ENCODE measurements around the gene GIMD1.
"Not testable (repeated sequence)": the region's sequence is repeated elsewhere in the genome, so short reads cannot be mapped to it uniquely, and the experiment has no call there.

Gene GIMD1

DNA sequence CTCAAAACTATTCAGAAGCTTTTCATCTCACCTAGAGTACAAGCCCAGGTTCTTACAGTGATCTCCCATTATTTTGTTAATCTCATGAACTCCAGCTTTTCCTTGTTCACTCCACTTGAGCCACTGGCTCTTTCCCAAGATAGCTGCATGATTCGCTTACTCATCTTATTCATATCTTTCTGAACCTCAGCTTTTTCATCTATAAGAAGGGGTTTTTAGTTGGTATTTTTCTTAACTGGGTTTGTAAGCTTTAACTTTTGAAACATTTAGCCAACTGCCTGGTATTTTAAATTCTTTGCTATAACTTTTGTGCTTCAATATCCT is 24.0 kb downstream of the GIMD1 start:
- no peak for DNase-seq

DNA sequence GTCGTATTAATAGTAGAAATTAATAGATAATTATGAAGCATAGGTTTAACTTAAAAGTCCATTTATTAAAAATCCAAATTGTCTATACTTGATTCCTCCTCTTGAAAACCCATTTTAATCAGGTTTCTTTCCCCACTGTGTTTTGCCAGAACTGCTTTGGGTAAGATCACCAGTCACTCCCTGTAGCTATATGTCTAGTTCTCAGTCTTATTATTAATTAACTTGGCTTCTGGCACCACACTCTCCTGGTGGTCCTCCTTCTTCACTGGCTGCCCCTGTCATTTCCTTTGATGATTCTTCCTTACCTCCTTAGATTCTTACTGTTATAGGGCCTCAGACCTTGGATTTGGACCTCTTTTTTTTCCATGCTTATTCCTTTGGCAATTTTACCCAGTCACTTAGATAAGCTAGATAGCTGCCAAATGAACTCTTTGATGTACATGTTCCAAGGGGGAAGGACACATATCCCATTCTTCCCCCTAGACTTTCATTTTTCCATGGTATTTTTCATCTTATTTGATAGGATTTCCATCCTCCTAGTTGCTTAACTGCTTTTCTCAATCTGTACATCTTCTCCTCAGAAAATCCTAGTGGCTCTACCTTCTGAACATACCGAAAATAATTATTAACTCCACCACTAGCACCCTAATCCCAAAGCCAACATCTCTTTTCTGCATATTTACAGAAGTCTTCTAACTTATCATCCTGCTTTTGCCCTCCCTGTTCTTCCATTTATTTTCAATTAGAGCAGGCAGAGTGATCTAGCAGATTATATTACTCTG is 24.5 kb downstream of the GIMD1 start:
- no peak for DNase-seq

GRCh38 chr4:106340774-106341173 is 27.8 kb downstream of the GIMD1 start:
- DNase-seq: peak; percentile 4

GRCh38 chr4:106339431-106339830 is 29.1 kb downstream of the GIMD1 start:
- no peak for DNase-seq

- no peak for DNase-seq
Measured at GRCh38 chr4:106338671-106339070, 29.9 kb downstream of the GIMD1 start.

GRCh38 chr4:106337916-106338315 is 30.7 kb downstream of the GIMD1 start:
- DNase-seq: no peak

- DNase-seq: no peak
Measured at GRCh38 chr4:106336618-106337017, 32.0 kb downstream of the GIMD1 start.

- DNase-seq: no peak
Measured at GRCh38 chr4:106334741-106335470, 33.7 kb downstream of the GIMD1 start.

DNA sequence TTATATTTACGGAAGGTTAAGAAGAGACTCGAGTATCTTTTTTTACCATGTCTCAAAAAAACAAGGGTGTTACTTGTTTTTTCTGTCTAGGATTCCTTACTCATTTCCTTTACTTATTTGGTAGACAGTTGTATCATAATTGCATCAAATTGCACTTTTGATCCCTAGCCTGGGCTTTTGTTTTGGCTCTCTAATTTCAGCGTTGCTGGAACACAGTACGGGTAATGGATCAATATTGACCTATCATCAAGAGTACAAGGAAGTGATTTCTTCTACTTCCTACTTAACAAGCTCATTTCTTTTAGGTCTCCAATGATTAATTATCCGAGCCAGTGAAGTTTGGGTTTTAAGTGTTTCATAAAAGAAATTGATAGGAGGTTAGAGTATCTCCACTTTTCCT is 35.4 kb downstream of the GIMD1 start:
- DNase-seq: no peak

DNA sequence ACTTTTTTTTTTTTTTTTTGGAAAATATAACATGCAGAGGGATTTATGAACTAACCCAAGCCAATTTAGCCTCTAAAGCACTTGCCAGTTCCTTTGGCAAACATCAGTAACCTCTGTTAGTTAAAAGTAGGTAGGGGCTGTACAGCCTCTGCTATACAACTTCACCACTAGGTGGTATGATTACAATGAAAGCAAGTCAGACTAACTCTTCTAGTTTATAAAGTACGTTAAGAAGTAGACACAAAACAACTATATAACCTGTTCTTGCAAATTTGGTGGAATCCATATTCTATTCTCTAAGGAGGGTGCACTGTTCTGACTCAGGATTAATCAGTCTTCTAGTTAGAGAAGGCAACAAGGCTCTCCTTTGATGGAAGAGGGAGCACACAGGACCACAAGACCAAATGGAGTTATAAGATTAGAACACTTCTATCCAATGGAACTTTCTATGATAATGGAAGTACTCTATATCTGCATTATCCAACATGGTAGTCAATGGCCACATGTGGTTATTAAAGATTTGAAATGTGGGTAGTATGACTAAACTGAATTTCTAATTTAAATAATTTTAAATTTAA is 39.4 kb downstream of the GIMD1 start:
- peak; percentile 31 for DNase-seq

DNA sequence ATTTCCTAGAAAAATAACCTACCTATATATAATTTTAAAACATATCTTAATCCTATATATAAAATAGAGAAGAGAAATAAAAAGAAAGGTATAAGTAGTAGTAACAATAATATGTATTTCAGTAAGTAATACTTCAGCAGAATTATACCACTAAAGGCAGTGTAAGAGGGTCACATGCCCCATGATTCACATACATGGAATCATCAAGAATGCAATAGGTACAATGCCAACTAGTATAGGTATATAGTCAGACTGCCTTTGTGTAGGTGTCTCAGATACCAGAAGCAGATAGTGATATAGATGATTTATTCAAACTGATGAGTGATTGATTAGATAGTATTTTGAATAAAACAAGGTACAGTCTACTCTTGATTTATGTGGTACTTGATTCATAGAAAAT is 42.8 kb downstream of the GIMD1 start:
- no peak for DNase-seq

- DNase-seq: no peak
Measured at GRCh38 chr4:106323119-106323518, 45.5 kb downstream of the GIMD1 start.

DNA sequence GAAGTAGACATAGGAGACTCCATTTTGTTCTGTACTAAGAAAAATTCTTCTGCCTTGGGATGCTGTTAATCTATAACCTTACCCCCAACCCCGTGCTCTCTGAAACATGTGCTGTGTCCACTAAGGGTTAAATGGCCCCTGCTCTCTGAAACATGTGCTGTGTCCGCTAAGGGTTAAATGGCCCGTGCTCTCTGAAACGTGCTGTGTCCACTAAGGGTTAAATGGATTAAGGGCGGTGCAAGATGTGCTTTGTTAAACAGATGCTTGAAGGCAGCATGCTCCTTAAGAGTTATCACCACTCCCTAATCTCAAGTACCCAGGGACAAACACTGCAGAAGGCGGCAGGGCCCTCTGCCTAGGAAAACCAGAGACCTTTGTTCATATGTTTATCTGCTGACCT is 46.8 kb downstream of the GIMD1 start:
- not testable (repeated sequence) for DNase-seq

DNA sequence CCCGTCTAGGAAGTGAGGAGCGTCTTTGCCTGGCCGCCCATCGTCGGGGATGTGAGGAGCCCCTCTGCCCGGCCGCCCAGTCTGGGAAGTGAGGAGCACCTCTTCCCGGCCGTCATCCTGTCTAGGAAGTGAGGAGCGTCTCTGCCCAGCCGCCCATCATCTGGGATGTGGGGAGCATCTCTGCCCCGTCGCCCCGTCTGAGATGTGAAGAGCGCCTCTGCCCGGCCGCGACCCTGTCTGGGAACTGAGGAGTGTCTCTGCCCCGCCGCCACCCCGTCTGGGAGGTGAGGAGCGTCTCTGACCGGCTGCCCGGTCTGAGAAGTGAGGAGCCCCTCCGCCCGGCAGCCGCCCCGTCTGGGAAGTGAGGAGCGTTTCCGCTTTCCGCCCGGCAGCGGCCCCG is 47.4 kb downstream of the GIMD1 start:
- not testable (repeated sequence) for DNase-seq

DNA sequence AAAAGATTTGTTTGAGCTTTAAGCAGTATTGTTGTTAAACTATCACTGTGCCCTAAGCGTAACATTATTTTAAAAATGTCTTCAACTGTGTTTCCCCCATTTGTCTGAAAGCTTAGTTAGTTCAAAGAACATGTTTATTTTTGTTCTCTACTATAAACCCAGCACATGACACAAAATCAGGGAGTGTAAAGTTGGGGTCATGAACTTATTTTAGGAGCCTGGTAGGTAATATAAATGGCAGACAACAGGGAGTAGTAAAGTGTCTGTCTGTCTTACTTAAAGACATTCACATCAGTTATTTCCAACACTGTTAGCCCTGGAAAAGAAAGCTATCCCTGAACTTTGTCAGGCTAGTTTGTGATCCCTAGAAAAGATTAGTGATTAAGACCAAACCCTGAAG is 48.3 kb downstream of the GIMD1 start:
- DNase-seq: no peak

- DNase-seq: no peak
Measured at GRCh38 chr4:106318511-106318910, 50.1 kb downstream of the GIMD1 start.

- DNase-seq: no peak
Measured at GRCh38 chr4:106317815-106318214, 50.8 kb downstream of the GIMD1 start.

DNA sequence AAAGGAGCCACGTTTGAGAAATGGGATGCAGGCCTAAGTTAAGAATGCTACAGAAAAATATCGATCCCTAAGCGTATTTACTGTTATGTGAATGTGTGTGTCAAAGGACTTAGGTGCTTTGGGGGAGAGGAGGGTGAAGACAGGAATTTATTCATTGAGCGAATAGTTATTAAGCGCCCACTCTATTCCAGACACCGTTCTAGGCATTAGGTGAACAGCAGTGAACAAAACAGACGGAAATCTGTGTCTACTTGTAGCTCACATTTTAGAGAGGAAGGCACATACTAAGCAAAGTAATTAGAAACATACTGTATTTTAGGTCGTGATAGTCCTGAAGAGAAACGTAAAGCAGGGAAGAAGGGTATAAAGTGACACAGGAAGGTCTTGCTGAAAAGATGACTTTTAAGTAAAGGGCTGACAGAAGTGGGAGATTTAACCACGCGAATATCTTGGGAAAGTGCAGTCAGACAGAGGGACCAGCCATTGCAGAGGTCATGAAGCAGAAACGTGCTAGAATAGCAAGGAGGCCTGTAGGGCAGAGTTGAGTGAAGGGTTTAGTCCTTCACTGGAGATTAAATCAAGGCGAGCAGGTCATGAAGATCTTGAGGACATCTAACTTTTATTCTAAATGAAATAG is 51.7 kb downstream of the GIMD1 start:
- DNase-seq: peak; percentile 17

GRCh38 chr4:106315968-106316772 is 52.4 kb downstream of the GIMD1 start, which contains the start of the genes AIMP1 and TBCK:
Gene AIMP1, plus strand, starts transcription at chr4:106316550. Its CDS starts 8,460 bp downstream, at chr4:106325010.
Gene TBCK, minus strand, starts transcription at chr4:106316209. Its CDS starts 7,249 bp downstream, at chr4:106308960.
- DNase-seq: peak; percentile 91

GRCh38 chr4:106315476-106315967 is 53.1 kb downstream of the GIMD1 start:
- peak; percentile 53 for DNase-seq

- DNase-seq: no peak
Measured at GRCh38 chr4:106314960-106315359, 53.6 kb downstream of the GIMD1 start.

DNA sequence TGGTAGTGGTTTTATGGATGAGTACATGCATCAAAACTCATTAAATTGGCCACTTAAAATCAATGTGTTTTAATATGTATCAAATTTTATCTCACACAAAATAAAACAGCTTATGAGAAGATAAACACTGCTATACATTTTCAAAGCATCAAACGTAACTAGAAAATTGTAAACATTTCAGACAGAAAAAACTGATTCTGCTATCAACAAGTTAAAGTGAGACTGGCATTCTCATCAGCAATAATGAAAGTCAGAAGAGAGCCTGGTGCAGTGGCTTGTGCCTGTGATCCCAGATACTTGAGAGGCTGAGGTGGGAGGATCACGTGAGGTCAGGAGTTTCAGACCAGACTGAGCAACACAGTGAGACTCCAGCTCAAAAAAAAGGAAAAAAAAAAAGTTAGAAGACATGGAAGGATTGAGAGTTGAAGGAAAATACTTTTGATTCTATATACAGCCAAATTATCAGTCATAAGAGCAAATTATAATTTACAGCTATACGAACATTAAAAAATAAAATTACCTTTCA is 55.5 kb downstream of the GIMD1 start:
- DNase-seq: no peak
